Eye (tissue), 1 donor: ENCODE results near the gene GNAI2.
A peak's percentile ranks its signal among the peaks of the same experiment; 100 is the strongest.
"Not testable (repeated sequence)": the region's sequence is repeated elsewhere in the genome, so short reads cannot be mapped to it uniquely, and the experiment has no call there.

Source experiments
- DNase-seq: peaks from one replicate; pipeline ENCODE4 v3.0.0-alpha.2; 2015

Gene GNAI2

GRCh38 chr3:50227390-50228183 lies 8.4 kb upstream of the GNAI2 start:
- peak; percentile 96 for DNase-seq

GRCh38 chr3:50228184-50228763 lies 7.7 kb upstream of the GNAI2 start:
- DNase-seq, result not testable (repeated sequence)

- DNase-seq, result no peak
Observed at GRCh38 chr3:50229490-50229889, 6.5 kb upstream of the GNAI2 start.

GRCh38 chr3:50230104-50230793 lies 5.8 kb upstream of the GNAI2 start:
- no peak for DNase-seq

- DNase-seq, result no peak
Observed at GRCh38 chr3:50230794-50231125, 5.2 kb upstream of the GNAI2 start.

- no peak for DNase-seq
Observed at GRCh38 chr3:50231581-50231980, 4.4 kb upstream of the GNAI2 start.

GRCh38 chr3:50232303-50232702 lies 3.7 kb upstream of the GNAI2 start:
- DNase-seq, result no peak

- DNase-seq, result peak; percentile 83
Observed at GRCh38 chr3:50233176-50233575, 2.8 kb upstream of the GNAI2 start.

- DNase-seq, result no peak
Observed at GRCh38 chr3:50236484-50237132, 604 bp downstream of the GNAI2 start.

- DNase-seq, result peak; percentile 67
Observed at GRCh38 chr3:50237133-50237651, 1.2 kb downstream of the GNAI2 start.

GRCh38 chr3:50237754-50238548 lies 1.9 kb downstream of the GNAI2 start:
- DNase-seq, result peak; percentile 81

GRCh38 chr3:50238549-50239026 lies 2.6 kb downstream of the GNAI2 start:
- no peak for DNase-seq

- no peak for DNase-seq
Observed at GRCh38 chr3:50239649-50240048, 3.6 kb downstream of the GNAI2 start.

GRCh38 chr3:50241163-50241562 lies 5.2 kb downstream of the GNAI2 start:
- DNase-seq, result peak; percentile 95

GRCh38 chr3:50241713-50242380 lies 5.8 kb downstream of the GNAI2 start:
- DNase-seq, result no peak

GRCh38 chr3:50242381-50242770 lies 6.4 kb downstream of the GNAI2 start:
- DNase-seq, result no peak

- no peak for DNase-seq
Observed at GRCh38 chr3:50242851-50243542, 7.0 kb downstream of the GNAI2 start.

- no peak for DNase-seq
Observed at GRCh38 chr3:50243543-50243895, 7.5 kb downstream of the GNAI2 start.

GRCh38 chr3:50244813-50245212 lies 8.8 kb downstream of the GNAI2 start:
- DNase-seq, result not testable (repeated sequence)

GRCh38 chr3:50245251-50245745 lies 9.3 kb downstream of the GNAI2 start:
- no peak for DNase-seq
